Effector CD4-positive, alpha-beta T cell (primary cell): ENCODE data around the gene VPREB1. TPM values are rescaled to one million over a fixed set of nuclear protein-coding genes. Genes with fewer than 3 reads are reported as not detected.
"Not testable (repeated sequence)": the region's sequence is repeated elsewhere in the genome, so short reads cannot be mapped to it uniquely, and the experiment has no call there.

ENCODE experiments used
- DNase-seq: peaks from one replicate; pipeline ENCODE4 v3.0.0-alpha.2; 2020
- total RNA-seq: gene quantifications from one replicate; lab custom pipeline; 2026; lab: John Stamatoyannopoulos, UW

The VPREB1 gene
- total RNA-seq, result not detected

- no peak for DNase-seq
Observed at GRCh38 chr22:22244316-22245250, at the start of gene VPREB1. TSS of gene VPREB1 (plus strand) at chr22:22244786. CDS start at chr22:22244814, 28 bp downstream.

DNA sequence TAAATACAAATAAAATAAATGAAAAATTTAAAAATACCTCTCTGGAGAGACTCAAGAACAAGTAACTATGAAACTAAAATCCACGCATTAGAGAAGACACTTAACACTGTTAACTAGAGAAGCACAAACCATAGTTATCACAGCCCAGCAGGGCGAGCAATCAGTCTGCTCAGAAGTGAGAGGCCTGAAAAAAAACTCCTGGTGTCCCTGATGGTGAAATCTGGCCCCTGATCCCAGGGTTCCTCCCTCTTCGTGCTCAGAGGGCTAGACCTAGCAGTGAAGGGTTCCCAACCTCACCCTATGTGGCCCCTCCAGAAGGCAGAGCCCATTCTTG is 49.7 kb upstream of the VPREB1 start:
- DNase-seq, result no peak

DNA sequence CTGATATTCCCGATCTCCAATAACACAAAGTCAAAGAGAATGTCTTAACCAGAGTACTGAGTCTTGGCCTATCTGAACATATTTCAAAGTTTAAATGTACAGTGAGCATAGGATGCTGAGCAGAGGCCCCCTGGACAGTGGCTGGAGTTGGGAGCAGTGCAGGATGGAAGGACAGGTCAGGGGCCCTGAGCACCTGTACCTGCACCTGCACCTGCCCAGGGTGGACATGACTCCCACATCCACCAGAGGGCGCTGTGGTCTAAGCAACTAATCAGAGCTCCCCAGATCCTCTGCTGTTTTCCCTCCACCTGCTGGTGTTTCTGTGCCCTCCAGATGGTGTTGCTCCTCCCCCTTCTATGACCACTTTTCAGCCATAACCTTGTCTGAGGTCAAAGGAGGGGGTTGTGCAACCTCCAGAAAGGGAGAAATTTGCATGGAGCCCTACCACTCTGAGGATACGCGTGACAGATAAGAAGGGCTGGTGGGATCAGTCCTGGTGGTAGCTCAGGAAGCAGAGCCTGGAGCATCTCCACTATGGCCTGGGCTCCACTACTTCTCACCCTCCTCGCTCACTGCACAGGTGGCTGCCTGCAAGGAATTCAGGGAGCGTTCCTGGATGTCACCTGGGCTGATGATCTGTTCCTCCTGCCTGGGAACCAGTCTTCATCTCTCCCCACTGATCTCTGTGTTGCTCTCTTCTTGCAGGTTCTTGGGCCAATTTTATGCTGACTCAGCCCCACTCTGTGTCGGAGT is 49.1 kb upstream of the VPREB1 start:
- peak; percentile 78 for DNase-seq

GRCh38 chr22:22196018-22196533 is 48.5 kb upstream of the VPREB1 start:
- DNase-seq, result no peak

DNA sequence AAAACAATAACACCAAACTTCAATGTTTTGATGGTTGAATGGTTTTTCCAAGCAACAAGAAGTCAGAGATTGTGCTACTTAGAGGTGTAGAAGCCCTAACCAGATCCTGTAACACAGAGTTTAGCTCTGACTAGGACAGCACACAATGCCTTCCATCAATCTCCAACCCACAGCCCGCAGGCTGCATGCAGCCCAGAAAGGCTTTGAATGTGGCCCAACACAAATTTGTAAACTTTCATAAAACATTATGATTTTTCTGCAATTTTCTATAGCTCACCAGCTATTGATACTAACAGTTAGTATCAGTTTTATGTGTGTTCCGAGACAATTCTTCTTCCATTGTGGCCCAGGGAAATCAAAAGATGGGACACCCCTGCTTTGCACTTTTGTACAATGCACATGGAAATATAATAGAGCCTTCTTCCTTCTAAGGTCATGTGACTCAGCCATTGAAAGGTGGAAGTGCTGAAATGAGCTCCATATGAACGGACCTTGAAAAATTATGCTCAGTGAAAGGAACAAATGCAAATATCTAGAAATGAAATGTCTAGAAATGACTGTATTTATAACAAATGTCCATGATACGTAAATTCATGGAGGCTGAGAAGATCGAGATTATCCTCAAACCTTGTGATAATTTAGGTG is 47.6 kb upstream of the VPREB1 start:
- DNase-seq, result no peak

- DNase-seq, result no peak
Observed at GRCh38 chr22:22197993-22198402, 46.6 kb upstream of the VPREB1 start.

DNA sequence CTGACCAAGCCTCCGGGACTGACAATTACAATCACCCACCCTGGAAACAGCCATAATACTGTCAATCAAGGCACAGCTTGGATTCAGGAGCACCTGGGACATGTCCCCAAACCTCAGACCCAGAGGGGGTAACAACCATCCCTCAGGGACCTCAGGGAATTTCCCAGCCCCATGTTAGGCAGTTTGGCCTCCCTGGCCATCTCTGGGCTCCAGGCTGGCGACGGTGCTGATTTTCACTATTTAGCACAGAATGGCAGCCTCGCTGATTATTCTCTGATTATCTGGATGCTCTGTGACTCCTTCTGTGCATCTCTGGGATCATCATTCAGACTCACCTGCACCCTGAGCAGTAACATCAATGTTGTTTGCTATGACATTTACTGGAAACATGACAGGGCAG is 45.8 kb upstream of the VPREB1 start:
- DNase-seq, result no peak

DNA sequence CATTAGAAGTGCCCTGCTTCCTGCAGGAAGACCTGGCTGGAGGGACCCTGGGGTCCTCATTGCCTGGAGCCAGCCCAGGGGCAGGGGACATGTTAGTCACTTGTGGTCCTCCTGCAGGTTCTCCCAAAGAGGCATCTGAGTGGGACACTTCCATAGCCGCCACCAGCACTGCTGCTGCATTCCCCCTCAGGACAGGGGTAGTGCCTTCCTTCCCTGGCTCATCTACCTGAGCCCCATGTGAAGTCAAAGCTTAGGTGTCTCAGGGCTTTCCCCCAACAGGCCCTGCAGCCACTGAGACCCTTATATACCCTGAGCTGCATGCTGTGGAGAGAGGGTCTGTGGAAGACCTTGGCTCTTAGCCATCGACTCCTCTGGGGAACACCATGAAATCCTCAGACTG is 45.0 kb upstream of the VPREB1 start:
- no peak for DNase-seq

DNA sequence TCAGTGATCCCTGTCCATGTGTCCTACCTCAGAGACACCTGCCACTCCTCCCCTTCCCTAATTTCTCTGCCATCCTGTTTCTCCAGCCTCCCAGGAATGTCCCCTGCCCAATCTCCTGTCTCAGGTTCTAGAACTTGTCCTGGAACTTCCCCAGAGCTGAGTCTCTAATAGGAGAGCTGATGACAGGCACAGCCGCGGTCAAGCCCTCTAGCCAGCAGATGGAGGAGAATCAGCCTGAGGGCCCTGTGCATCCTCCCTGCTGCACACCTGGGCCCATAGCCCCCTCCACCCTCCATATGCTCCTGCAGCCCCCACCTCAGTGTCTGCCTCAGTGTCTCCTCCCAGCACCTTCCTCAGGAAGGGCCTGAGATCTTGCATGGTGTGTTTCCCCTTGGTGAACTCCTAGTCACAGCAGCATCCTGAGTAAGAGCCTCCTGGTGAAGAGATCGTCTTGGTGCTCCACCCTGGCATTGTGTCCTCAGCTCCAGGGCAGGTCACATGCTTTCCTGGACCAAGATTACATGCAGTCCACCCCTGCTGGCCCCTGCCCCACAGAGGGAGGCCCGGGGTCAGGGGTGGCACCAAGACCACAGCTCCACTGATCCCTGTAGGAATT is 43.9 kb upstream of the VPREB1 start:
- no peak for DNase-seq

GRCh38 chr22:22201185-22201929 is 43.2 kb upstream of the VPREB1 start:
- peak; percentile 32 for DNase-seq

GRCh38 chr22:22201930-22202343 is 42.6 kb upstream of the VPREB1 start:
- DNase-seq, result no peak

DNA sequence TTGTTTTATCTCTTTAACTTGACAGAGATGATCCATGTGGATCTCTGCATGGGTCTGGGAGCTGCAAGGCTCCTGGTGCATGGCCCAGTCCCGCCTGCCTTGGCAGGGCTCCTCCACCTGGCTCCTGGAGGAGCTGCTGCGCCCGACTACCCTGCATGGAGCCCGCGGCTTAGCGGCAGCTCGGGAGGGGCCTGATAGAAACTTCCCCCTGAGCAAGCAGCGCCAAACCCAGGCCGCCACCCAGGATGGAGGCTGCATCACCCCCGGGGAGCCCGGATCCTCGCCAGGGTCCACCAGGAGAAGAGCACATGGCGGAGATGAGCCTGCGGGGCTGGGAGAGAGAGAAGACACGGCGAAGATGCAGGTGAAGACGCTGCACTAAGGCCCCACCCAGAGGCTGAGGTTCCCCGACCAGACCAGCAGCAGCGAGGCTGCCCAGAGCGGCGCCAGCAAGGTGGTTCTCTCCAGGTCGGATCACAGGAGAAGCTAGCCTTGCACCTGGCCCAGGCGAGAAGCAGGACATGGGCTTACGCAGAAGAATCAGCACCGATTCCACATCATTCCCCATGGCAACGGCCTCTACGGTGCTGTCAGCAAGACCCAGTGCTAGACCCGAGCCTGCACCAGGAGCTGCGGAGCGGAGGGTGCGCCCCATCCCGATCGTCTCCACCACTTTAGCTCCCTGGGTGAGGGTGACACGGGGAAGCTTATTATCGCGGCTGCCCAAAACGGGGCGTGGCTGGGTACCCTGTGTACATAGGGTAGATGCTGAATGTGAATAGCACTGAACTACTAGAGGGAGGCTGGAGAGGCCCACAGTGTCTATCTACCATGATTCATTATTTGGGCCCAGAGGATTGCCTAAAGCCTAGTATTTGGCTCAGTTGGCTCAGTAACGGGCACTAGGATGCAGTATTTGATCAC is 41.3 kb upstream of the VPREB1 start:
- no peak for DNase-seq

DNA sequence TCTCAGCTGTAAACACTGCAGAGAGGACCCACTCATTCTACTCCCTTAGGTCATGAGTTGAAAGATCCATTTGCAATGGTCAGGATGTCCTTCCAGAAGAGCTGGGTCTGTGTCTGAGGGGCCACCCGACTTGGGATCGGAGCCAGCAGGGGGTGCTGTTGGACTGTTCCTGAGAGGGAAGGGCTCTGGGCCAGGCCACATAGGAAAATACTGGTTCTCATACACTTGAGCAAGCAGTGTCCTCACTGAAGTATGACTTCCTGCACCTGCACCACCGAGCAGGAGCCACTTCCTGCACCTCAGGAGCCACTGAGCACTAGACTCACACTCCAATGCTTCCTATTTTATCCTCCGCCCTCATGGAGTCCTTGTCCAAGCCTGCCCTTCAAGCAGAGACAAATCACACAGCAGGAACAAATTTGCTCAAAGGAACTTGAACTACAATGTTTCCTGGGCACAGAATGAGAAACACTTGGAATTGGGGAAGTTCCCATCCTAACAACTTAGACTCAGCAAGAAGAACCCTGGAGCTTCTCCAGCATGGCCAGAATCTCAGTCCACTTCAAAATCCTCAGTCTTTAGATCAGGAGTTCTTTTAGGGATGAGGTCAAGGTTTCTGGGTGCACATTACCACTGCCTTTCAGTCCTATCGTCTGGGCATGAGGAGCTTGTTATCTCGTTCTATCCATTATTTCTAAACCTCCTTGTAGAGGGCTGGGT is 36.6 kb upstream of the VPREB1 start:
- DNase-seq, result peak; percentile 63

- no peak for DNase-seq
Observed at GRCh38 chr22:22208652-22209051, 35.9 kb upstream of the VPREB1 start.

GRCh38 chr22:22209080-22209640 is 35.4 kb upstream of the VPREB1 start:
- not testable (repeated sequence) for DNase-seq

- DNase-seq, result no peak
Observed at GRCh38 chr22:22210375-22210774, 34.2 kb upstream of the VPREB1 start.

DNA sequence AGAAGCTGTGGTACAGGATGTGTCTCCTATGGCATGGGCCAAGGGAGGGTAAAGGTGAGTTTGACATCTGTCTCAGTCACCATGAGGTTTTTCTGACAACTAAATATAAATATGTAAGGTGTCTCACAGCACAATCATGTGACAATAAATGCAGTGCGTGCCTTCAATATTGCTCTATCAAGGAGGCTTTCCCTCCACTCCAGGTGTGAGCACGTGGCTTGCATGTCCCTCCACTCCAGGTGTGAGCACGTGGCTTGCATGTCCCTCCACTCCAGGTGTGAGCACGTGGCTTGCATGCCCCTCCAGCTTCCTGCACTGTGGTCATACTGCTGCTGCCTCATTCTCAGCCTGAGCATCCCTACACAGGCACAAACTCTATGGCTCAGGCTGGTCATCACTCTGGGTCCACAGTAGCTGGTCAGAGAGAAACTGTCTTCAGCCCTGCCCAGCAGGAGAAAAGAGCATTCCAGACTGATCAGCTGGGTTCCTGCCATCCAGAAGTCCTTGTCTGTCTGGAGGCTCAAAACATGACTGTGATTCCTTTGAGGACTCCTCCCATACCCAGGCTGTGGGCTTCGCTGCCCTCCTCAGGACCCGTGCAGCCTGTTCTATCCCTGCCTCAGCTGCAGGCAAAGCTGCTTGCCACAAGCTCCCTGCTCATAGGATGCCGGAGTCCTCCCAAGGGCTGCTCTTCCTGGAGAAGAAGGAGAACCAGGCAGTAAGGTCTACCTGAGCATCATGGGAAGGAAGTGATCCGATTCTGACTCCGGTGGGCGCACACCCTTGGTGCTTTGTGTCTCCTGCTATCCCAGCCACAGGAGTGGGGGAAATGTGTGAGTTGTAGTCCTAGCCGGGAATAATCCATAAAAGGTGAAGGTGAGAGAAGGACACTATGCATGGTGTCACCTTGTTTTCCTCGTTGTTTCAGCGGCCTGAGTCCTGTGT is 33.4 kb upstream of the VPREB1 start:
- DNase-seq, result no peak

DNA sequence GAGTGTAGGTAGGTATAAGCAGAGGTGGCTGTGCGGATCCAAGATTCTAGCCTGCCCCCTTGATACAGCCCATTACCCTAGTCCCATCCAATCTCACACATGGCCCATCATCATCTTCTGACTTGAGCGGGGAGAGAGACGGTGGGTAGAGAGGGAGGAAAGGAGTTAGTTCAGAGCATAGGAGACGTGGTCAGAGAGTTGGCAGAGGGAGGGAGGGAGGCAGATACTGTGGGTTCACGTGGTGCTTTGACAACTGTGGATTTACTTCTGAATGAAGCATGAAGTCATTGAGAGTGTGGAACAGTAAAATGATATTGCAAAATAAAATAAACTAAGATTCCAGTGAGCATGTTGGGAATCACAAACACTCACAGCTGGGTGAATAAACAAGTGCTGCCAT is 31.4 kb upstream of the VPREB1 start:
- no peak for DNase-seq
